ENCODE measurements around the gene NAT14. TPM values are rescaled to one million over a fixed set of nuclear protein-coding genes. Genes with fewer than 3 reads are reported as not detected.

NAT14 gene
- polyA plus RNA-seq, 1 of the 3 experiments (the other 2 are of a cell fraction): 89.9 TPM

DNA sequence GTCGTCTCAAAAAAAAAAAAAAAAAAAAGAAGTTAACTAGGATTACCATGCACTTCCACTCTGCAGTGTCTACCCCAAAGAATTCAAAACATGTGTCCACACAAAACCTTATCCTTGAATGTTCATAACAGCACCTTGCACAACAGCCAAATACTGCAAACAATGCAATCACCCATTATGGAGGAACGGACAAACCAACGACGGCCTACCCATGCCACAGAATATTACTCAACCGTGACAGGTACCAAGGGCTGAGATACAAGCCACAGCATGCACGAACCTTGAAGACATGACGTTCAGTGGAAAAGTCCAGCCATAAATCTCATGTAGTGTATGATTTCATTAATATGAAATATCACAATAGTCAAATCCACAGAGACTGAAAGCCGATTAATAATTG lies 38.9 kb upstream of the NAT14 start:
- Histone ChIP-seq H3K4me1 (ENCODE audit: control insufficient read depth in 1 of 2, insufficient read depth in 2 of 2, low read depth in 1 of 2, low read length in 1 of 2) (peaks cover 0 to 5% of the 10 kb centered on the region in 2 experiments; a peak in 1 of 4 replicates), H2AFZ (ENCODE audit: low read depth) (no peak overlapping the region), H3K9me2 (no peaks in the 10 kb centered on the region), H3F3A (replicated peaks; ENCODE audit: insufficient read depth) (peaks cover 8% of the 10 kb centered on the region), H3K27ac (ENCODE audit: low read depth in 2 of 2, low read length in 1 of 2) (no peak overlapping the region), H3K36me3 (replicated peaks in 1 of 2; ENCODE audit: control insufficient read depth in 1 of 2, insufficient read depth in 2 of 2, low read length in 1 of 2) (no peaks in the 10 kb centered on the region), H4K20me1 (ENCODE audit: insufficient read depth) (peaks cover 5% of the 10 kb centered on the region; the same call in 1 of the 2 replicates), H3K4me3 (ENCODE audit: low read depth in 2 of 2, low read length in 1 of 2) (no peak overlapping the region), H3K27me3 (ENCODE audit: insufficient read depth) (peaks cover 49% of the 10 kb centered on the region), H3K4me2 (no peak overlapping the region), H3K9me3 (no peaks in the 10 kb centered on the region), H3K79me2 (ENCODE audit: insufficient read depth) (no peaks in the 10 kb centered on the region), H3K9ac (no peak overlapping the region)
- DNase-seq: no peak
- TF ChIP-seq TEAD4 (IDR thresholded peaks at IDR 0.05; ENCODE audit: borderline replicate concordance, insufficient read depth): no peak
- no peak for TF ChIP-seq RCOR1 (IDR thresholded peaks at IDR 0.05; ENCODE audit: low read length)
- TF ChIP-seq MEF2A (IDR thresholded peaks at IDR 0.05; ENCODE audit: borderline replicate concordance, low read depth): no peak
- TF ChIP-seq RAD21 (IDR thresholded peaks at IDR 0.05; ENCODE audit: low read length): no peak
- no peak for TF ChIP-seq NFIC (IDR thresholded peaks at IDR 0.05; ENCODE audit: borderline replicate concordance)
- no peak for TF ChIP-seq FOSL2 (IDR thresholded peaks at IDR 0.05; ENCODE audit: borderline replicate concordance, low read depth)
- TF ChIP-seq JUND (IDR thresholded peaks at IDR 0.05): no peak
- no peak for TF ChIP-seq USF2 (IDR thresholded peaks at IDR 0.05; ENCODE audit: borderline replicate concordance, low read depth, low read length)
- TF ChIP-seq, protein P1, sequence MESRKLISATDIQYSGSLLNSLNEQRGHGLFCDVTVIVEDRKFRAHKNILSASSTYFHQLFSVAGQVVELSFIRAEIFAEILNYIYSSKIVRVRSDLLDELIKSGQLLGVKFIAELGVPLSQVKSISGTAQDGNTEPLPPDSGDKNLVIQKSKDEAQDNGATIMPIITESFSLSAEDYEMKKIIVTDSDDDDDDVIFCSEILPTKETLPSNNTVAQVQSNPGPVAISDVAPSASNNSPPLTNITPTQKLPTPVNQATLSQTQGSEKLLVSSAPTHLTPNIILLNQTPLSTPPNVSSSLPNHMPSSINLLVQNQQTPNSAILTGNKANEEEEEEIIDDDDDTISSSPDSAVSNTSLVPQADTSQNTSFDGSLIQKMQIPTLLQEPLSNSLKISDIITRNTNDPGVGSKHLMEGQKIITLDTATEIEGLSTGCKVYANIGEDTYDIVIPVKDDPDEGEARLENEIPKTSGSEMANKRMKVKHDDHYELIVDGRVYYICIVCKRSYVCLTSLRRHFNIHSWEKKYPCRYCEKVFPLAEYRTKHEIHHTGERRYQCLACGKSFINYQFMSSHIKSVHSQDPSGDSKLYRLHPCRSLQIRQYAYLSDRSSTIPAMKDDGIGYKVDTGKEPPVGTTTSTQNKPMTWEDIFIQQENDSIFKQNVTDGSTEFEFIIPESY (IDR thresholded peaks at IDR 0.05; ENCODE audit: borderline replicate concordance, low read depth): no peak
- TF ChIP-seq RFX5 (IDR thresholded peaks at IDR 0.05; ENCODE audit: low read length): no peak
- no peak for TF ChIP-seq EZH2phosphoT487 (IDR thresholded peaks at IDR 0.05; ENCODE audit: borderline replicate concordance, low read depth)
- TF ChIP-seq SMC3 (IDR thresholded peaks at IDR 0.05; ENCODE audit: low read depth, low read length): no peak
- TF ChIP-seq USF1 (IDR thresholded peaks at IDR 0.05; ENCODE audit: borderline replicate concordance, low read depth): no peak
- no peak for TF ChIP-seq EP300 (IDR thresholded peaks at IDR 0.05; ENCODE audit: borderline replicate concordance in 1 of 2, low read depth in 1 of 2, low read length in 1 of 2)
- TF ChIP-seq FOXM1 (IDR thresholded peaks at IDR 0.05; ENCODE audit: low read depth): no peak
- TF ChIP-seq RXRA (IDR thresholded peaks at IDR 0.05; ENCODE audit: borderline replicate concordance, low read depth): no peak
- TF ChIP-seq, protein P2, sequence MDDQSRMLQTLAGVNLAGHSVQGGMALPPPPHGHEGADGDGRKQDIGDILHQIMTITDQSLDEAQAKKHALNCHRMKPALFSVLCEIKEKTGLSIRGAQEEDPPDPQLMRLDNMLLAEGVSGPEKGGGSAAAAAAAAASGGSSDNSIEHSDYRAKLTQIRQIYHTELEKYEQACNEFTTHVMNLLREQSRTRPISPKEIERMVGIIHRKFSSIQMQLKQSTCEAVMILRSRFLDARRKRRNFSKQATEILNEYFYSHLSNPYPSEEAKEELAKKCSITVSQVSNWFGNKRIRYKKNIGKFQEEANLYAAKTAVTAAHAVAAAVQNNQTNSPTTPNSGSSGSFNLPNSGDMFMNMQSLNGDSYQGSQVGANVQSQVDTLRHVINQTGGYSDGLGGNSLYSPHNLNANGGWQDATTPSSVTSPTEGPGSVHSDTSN (IDR thresholded peaks at IDR 0.05): no peak
- ChIA-PET CTCF (interaction anchor here (1.7 kb wide), 1 partner anchor 305 kb away, joined by 5 read pairs; no protein-coding TSS in a partner anchor), POLR2A (no interaction called here)
- WGBS (ENCODE audit: low lambda C conversion rate): 35% methylated on average over 8 of the region's 8 CpGs

Measured in SK-N-SH (cell line).